ENCODE measurements around the gene HMGN3. TPM values are rescaled to one million over a fixed set of nuclear protein-coding genes. Genes with fewer than 3 reads are reported as not detected.

HMGN3 gene
- total RNA-seq, 1 donor from 2014 or later = 150 TPM

DNA sequence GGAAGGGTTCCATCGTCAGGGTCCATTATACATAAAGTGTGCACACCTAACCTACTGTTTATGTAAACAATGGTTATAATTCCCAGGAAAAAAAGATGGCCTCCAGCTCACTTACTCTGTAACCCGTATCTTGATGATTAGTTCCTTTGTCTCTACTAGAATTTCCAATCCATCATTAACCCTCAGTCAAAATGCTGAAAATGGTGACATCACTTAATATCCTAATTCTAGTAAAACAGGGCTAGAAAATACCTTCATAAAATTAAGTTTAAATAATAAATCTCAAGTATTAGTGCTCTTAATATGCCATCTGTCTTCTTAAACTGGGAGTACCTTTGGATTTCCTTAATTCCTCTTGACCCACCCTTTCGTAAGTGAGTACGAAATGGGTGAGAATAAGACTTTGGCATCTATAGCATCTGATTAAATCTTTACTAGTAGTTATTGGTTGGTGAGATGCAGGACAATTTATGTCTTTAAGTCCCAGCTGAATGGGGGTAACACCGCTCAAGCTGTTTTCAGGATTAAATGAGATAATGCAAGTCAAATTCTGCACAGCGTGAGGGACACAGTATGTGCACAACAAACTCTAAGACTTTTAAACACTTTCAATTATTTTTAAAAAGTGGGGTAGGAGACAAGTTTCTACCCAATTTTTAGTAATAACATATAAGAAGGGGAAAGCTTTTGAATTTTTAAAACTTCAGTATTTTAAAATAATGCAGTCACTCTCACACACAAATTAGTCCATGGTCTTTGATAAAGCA, 1.6 kb downstream of the HMGN3 start:
- no peak for DNase-seq (ENCODE audit: low spot score, unreplicated experiment)
- peak overlapping the region; percentile 90 for H3K4me3 Mint-ChIP-seq (ENCODE audit: low read depth)
- H3K4me1 Mint-ChIP-seq (ENCODE audit: low read depth) = peaks cover 17% of the 10 kb centered on the region
- TF ChIP-seq, protein P1, sequence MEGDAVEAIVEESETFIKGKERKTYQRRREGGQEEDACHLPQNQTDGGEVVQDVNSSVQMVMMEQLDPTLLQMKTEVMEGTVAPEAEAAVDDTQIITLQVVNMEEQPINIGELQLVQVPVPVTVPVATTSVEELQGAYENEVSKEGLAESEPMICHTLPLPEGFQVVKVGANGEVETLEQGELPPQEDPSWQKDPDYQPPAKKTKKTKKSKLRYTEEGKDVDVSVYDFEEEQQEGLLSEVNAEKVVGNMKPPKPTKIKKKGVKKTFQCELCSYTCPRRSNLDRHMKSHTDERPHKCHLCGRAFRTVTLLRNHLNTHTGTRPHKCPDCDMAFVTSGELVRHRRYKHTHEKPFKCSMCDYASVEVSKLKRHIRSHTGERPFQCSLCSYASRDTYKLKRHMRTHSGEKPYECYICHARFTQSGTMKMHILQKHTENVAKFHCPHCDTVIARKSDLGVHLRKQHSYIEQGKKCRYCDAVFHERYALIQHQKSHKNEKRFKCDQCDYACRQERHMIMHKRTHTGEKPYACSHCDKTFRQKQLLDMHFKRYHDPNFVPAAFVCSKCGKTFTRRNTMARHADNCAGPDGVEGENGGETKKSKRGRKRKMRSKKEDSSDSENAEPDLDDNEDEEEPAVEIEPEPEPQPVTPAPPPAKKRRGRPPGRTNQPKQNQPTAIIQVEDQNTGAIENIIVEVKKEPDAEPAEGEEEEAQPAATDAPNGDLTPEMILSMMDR (IDR thresholded peaks at IDR 0.05; ENCODE audit: unreplicated experiment) = no peak
- H3K36me3 Mint-ChIP-seq (ENCODE audit: insufficient read depth) = peaks cover 6% of the 10 kb centered on the region
- no peaks in the 10 kb centered on the region for H3K27me3 Mint-ChIP-seq
- H3K27ac Mint-ChIP-seq = peak overlapping the region; percentile 96
- H3K9me3 Mint-ChIP-seq (ENCODE audit: low read depth) = peaks cover 4% of the 10 kb centered on the region

DNA sequence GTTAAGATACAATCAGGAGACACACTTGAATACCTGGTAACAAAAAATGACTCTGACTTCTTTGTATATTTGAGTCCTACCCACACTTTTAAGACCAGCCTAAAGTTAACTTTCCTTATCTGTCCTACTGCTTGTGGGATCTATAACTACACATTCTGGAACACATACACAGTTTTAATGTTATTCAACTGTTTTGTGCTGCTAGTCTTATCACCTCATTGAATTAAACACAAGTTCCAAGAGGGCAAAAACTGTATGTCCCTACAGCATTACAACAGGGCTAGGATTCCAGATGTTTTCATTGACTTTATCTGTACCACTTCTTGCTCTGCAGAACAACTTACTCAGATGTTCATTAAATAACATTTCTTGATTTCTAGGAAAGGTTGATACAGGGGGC, 2.8 kb downstream of the HMGN3 start:
- TF ChIP-seq, protein P1 (IDR thresholded peaks at IDR 0.05; ENCODE audit: unreplicated experiment) = no peak
- Mint-ChIP-seq H3K9me3 (ENCODE audit: low read depth) (peaks cover 4% of the 10 kb centered on the region), H3K36me3 (ENCODE audit: insufficient read depth) (peaks cover 6% of the 10 kb centered on the region), H3K4me3 (ENCODE audit: low read depth) (peak overlapping the region; percentile 45), H3K27me3 (no peaks in the 10 kb centered on the region), H3K4me1 (ENCODE audit: low read depth) (peaks cover 20% of the 10 kb centered on the region), H3K27ac (no peak overlapping the region)
- no peak for DNase-seq (ENCODE audit: low spot score, unreplicated experiment)

DNA sequence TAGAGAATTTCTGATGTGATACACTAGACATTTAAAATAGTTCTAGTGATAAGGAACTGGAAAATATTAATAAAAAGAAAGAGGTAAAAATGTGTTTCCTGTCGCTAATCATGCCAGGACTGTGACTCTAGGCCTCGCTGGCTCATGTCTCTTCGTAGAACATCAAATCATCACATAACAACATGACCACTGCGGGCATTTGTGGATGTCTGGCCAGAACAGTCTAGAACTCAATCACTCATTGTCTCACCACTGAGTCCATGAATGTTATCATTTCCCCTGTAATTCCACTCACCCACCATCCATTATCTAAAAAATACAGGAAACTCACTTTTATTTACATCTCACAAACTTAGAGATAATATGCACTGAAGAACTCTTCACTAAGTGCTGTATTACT, 3.4 kb downstream of the HMGN3 start:
- Mint-ChIP-seq H3K27ac (no peak overlapping the region), H3K27me3 (no peaks in the 10 kb centered on the region), H3K4me1 (ENCODE audit: low read depth) (peaks cover 23% of the 10 kb centered on the region), H3K36me3 (ENCODE audit: insufficient read depth) (peaks cover 6% of the 10 kb centered on the region), H3K9me3 (ENCODE audit: low read depth) (peaks cover 4% of the 10 kb centered on the region), H3K4me3 (ENCODE audit: low read depth) (no peak overlapping the region)
- TF ChIP-seq, protein P1 (IDR thresholded peaks at IDR 0.05; ENCODE audit: unreplicated experiment) = no peak
- DNase-seq (ENCODE audit: low spot score, unreplicated experiment) = no peak

DNA sequence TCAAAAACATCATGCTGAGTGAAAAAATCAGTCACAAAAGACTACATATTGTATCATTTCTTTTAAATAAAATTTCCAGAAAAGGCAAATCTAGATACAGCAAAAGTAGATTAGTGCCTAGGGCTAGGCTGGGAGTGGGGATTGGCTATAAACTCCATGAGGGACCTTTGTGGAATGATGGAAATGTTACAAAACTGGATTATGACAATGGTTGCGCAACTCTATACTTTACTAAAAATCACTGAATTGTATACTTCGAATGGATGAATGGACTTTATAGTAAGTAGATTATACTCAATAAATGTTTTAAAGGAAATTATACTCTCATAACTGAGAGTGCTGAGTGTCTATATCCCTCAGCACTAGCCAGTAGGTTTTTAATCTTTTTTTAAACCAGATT, 4.3 kb downstream of the HMGN3 start:
- peaks cover 26% of the 10 kb centered on the region for H3K4me1 Mint-ChIP-seq (ENCODE audit: low read depth)
- no peak overlapping the region for H3K27ac Mint-ChIP-seq
- H3K36me3 Mint-ChIP-seq (ENCODE audit: insufficient read depth) = peaks cover 6% of the 10 kb centered on the region
- no peak overlapping the region for H3K4me3 Mint-ChIP-seq (ENCODE audit: low read depth)
- DNase-seq (ENCODE audit: low spot score, unreplicated experiment) = no peak
- H3K9me3 Mint-ChIP-seq (ENCODE audit: low read depth) = no peaks in the 10 kb centered on the region
- TF ChIP-seq, protein P1 (IDR thresholded peaks at IDR 0.05; ENCODE audit: unreplicated experiment) = no peak
- H3K27me3 Mint-ChIP-seq = no peaks in the 10 kb centered on the region

GRCh38 chr6:79227445-79227844, 7.0 kb downstream of the HMGN3 start:
- Mint-ChIP-seq H3K36me3 (ENCODE audit: insufficient read depth) (peaks cover 9% of the 10 kb centered on the region), H3K4me3 (ENCODE audit: low read depth) (no peak overlapping the region), H3K27me3 (no peaks in the 10 kb centered on the region), H3K4me1 (ENCODE audit: low read depth) (peaks cover 33% of the 10 kb centered on the region), H3K9me3 (ENCODE audit: low read depth) (no peaks in the 10 kb centered on the region), H3K27ac (peak overlapping the region; percentile 16)
- TF ChIP-seq, protein P1 (IDR thresholded peaks at IDR 0.05; ENCODE audit: unreplicated experiment) = no peak
- no peak for DNase-seq (ENCODE audit: low spot score, unreplicated experiment)

Measured in progenitor cell of endocrine pancreas (in vitro differentiated cells).